HG02571 (cell line): ENCODE results near the gene DUSP3.

Experiments used
- ATAC-seq: cut with Tn5 transposase; IDR thresholded peaks from one replicate; pipeline ENCODE4 v1.9.1; 2021; ENCODE audit warnings: mild to moderate bottlenecking, moderate library complexity; ENCODE audit not compliant: unreplicated experiment

DUSP3 gene

GRCh38 chr17:43778337-43779144 is at the start of gene DUSP3:
DUSP3 (minus strand) TSS chr17:43778977; CDS start chr17:43778924, 53 bp downstream.
- peak; percentile 69 for ATAC-seq

- no peak for ATAC-seq
Observed at GRCh38 chr17:43827596-43827995, 48.8 kb upstream of the DUSP3 start.

GRCh38 chr17:43826206-43826605 is 47.4 kb upstream of the DUSP3 start:
- no peak for ATAC-seq

- ATAC-seq: no peak
Observed at GRCh38 chr17:43825567-43825966, 46.8 kb upstream of the DUSP3 start.

GRCh38 chr17:43823350-43824084 is 44.7 kb upstream of the DUSP3 start:
- no peak for ATAC-seq

- ATAC-seq: no peak
Observed at GRCh38 chr17:43822570-43823190, 43.9 kb upstream of the DUSP3 start.

GRCh38 chr17:43820759-43821158 is 42.0 kb upstream of the DUSP3 start:
- ATAC-seq: no peak

GRCh38 chr17:43818966-43819365 is 40.2 kb upstream of the DUSP3 start:
- ATAC-seq: no peak

GRCh38 chr17:43817826-43818225 is 39.0 kb upstream of the DUSP3 start:
- ATAC-seq: no peak

- ATAC-seq: no peak
Observed at GRCh38 chr17:43816336-43817320, 37.9 kb upstream of the DUSP3 start.

- no peak for ATAC-seq
Observed at GRCh38 chr17:43814714-43815113, 35.9 kb upstream of the DUSP3 start.

- no peak for ATAC-seq
Observed at GRCh38 chr17:43814026-43814425, 35.2 kb upstream of the DUSP3 start.

- no peak for ATAC-seq
Observed at GRCh38 chr17:43813386-43813785, 34.6 kb upstream of the DUSP3 start.

GRCh38 chr17:43812396-43813265 is 33.9 kb upstream of the DUSP3 start:
- no peak for ATAC-seq

- no peak for ATAC-seq
Observed at GRCh38 chr17:43810823-43811222, 32.0 kb upstream of the DUSP3 start.

- ATAC-seq: no peak
Observed at GRCh38 chr17:43810226-43810715, 31.5 kb upstream of the DUSP3 start.

GRCh38 chr17:43809121-43809520 is 30.3 kb upstream of the DUSP3 start:
- no peak for ATAC-seq

- ATAC-seq: no peak
Observed at GRCh38 chr17:43808076-43808475, 29.3 kb upstream of the DUSP3 start.

- ATAC-seq: no peak
Observed at GRCh38 chr17:43805117-43805516, 26.3 kb upstream of the DUSP3 start.
